Activated CD8-positive, alpha-beta T cell treated with anti-CD3 and anti-CD28 coated beads, Interleukin-2, amount 10 ng/mL, durations not matched to agents 7 days and 5 days (primary cell): Measurements from ENCODE around the gene CHTF18. TPM values are rescaled to one million over a fixed set of nuclear protein-coding genes. Genes with fewer than 3 reads are reported as not detected.
A peak's percentile ranks its signal among the peaks of the same experiment; 100 is the strongest.
"Not testable (repeated sequence)": the region's sequence is repeated elsewhere in the genome, so short reads cannot be mapped to it uniquely, and the experiment has no call there.

Source experiments
- ATAC-seq: fragments of 150-1000 bp; cut with Tn5 transposase; one replicate; pipeline ENCODE4 v1.10.0; 2021; ENCODE audit warnings: moderate library complexity
- CTCF ChIA-PET: fragments of 350-600 bp; sonication (Branson Sonifier 250); formaldehyde crosslinking; loops from one replicate; lab custom pipeline; 2021; ENCODE audit warnings: antibody characterized with exemption; lab: Charles Lee
- POLR2A ChIA-PET: fragments of 350-600 bp; sonication (Branson Sonifier 250); formaldehyde crosslinking; loops from one replicate; lab custom pipeline; 2021; ENCODE audit warnings: antibody characterized with exemption; lab: Charles Lee
- DNase-seq: peaks from one replicate; pipeline ENCODE4 v3.0.0-alpha.2; 2020
- H3K27ac Mint-ChIP-seq: one replicate; pipeline ENCODE4 v1.8.0; 2021; ENCODE audit warnings: mild to moderate bottlenecking, mixed read lengths
- H3K27me3 Mint-ChIP-seq: one replicate; pipeline ENCODE4 v1.8.0; 2021; ENCODE audit warnings: low read depth, mixed read lengths
- H3K36me3 Mint-ChIP-seq: one replicate; pipeline ENCODE4 v1.8.0; 2021; ENCODE audit warnings: low read depth, mixed read lengths
- H3K4me1 Mint-ChIP-seq: one replicate; pipeline ENCODE4 v1.8.0; 2021; ENCODE audit warnings: low read depth, mixed read lengths
- H3K4me3 Mint-ChIP-seq: one replicate; pipeline ENCODE4 v1.8.0; 2021; ENCODE audit warnings: mild to moderate bottlenecking, mixed read lengths
- H3K9me3 Mint-ChIP-seq: one replicate; pipeline ENCODE4 v1.8.0; 2022; ENCODE audit warnings: mixed read lengths; ENCODE audit not compliant: insufficient read depth
- total RNA-seq, 2 experiments: library from RNA; stranded (reverse); gene quantifications; one replicate each; pipeline ENCODE4 v1.2.3, GENCODE V29; 2021

CHTF18 gene
- total RNA-seq = 100 to 1,000 TPM; 102 to 126 TPM

DNA sequence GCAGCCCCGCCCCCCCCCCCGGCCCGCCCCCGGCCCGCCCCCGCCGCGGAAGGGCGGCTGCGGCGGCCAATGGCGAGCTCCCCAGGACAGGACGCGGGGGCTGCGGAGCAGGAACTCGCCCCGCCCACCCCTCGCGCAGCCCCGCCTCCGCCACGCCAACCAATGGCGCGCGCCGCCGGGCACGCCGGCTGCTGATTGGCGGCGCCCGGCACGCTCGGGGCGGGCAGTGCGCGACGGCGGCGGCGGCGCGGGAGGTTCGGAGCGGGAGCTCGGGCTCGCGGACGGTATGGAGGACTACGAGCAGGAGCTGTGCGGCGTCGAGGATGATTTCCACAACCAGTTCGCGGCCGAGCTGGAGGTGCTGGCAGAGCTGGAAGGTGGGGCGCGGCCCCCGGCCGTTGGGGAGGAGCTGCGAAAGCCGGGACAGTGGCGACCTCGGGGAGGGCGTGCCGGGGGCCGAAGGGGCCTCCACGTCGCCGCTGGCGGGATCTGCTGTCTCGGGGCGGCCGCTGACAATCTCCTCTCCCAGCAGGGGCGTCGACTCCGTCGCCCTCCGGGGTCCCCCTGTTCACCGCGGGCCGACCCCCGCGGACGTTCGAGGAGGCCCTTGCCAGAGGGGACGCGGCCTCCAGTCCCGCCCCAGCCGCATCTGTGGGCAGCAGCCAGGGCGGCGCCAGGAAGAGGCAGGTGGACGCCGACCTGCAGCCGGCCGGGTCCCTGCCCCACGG lies at the start of gene CHTF18:
TSS of gene CHTF18 (plus strand) at position 222 of the 728 bp plus-strand sequence. CDS start at position 287, 65 bp downstream.
- peak within 1 kb of the TSS; percentile 85 for H3K27ac Mint-ChIP-seq
- DNase-seq (peak; percentile 94), ATAC-seq (peak; percentile 94)
- H3K36me3 Mint-ChIP-seq = peaks cover 17% of the 10 kb centered on the region
- H3K27me3 Mint-ChIP-seq = no peaks in the 10 kb centered on the region
- POLR2A ChIA-PET = no interaction called here
- peaks cover 23% of the 10 kb centered on the region for H3K4me1 Mint-ChIP-seq
- no peaks in the 10 kb centered on the region for H3K9me3 Mint-ChIP-seq
- CTCF ChIA-PET = interaction anchor here (0.7 to 7.0 kb wide), 3 partner anchors 60 to 77 kb away, joined by 3 to 51 read pairs (median 3); no protein-coding TSS in a partner anchor
- peak within 1 kb of the TSS; percentile 90 for H3K4me3 Mint-ChIP-seq

DNA sequence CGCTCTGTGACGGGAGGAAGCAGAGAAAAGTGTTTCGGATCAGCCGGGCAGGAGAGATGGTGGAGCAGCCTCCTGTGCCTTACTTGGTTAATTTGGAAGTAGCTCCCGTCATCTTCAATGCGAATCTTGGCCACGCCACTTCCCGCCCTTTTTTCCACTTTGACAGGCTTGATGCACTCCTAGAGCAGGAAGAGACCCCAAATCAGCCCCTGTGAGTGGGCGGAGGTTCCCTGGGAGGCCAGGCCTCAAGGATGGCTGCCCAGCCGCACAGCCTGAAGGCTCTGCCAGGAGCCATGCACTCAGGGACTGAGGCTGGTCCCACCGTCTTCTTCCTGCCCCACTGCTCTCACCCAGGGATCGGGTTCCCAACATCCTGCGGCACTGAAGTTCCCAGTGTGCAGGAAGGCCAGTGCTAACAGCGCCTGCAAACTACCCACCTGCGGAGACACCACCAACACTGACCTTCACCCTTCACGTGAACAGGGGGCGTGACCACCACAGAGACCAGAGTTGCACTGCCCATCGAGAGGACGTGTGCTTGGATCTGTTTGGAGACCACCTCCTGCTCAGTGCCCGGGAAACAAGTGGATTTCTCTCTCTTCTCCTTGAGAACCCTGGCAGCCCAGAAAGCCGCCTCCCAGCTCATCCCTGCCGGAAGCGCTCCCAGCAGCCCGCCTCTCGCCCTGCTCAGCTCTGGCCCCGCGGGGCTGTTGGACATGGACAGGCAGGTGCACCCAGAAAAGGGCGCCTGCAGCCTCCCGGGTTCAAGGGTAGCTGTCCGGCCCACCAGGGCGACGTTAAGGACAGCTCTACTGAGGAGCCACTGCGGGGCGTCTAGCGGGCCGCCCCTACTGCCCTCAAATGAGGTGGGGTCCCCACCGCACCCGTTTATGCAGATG lies 48.6 kb upstream of the CHTF18 start:
- Mint-ChIP-seq H3K4me3 (peak overlapping the region; percentile 85), H3K36me3 (peaks cover 19% of the 10 kb centered on the region), H3K9me3 (no peaks in the 10 kb centered on the region), H3K4me1 (peaks cover 36% of the 10 kb centered on the region), H3K27me3 (no peaks in the 10 kb centered on the region), H3K27ac (peak overlapping the region; percentile 71)
- ATAC-seq = peak; percentile 1
- ChIA-PET POLR2A (interaction anchor here (1.5 kb wide), 1 partner anchor 10 kb away, joined by 3 read pairs; no protein-coding TSS in a partner anchor), CTCF (interaction anchor here (0.6 to 3.2 kb wide), 9 partner anchors 8 to 71 kb away, joined by 3 to 16 read pairs (median 4); partner anchors contain the start of gene ANTKMT)
- no peak for DNase-seq

DNA sequence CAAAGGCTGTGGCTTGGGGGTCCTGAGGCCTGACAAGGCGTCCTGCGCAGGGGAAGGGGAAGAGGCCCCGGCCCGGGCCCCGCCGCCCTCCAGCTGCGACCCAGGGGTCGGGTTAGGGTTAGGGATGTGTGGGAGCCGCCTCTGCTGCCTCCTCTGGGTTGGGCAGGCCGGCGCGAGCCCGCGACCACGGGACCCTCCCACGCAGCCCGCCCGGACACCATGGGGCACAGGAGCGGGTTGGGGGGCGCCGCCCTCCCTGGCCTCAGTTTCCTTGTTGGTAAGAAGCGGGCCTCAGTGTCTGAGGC lies 48.0 kb upstream of the CHTF18 start:
- Mint-ChIP-seq H3K4me3 (peak overlapping the region; percentile 85), H3K27me3 (no peaks in the 10 kb centered on the region), H3K36me3 (peaks cover 15% of the 10 kb centered on the region), H3K9me3 (no peaks in the 10 kb centered on the region), H3K27ac (peak overlapping the region; percentile 71), H3K4me1 (peaks cover 32% of the 10 kb centered on the region)
- ATAC-seq = peak; percentile 36
- ChIA-PET CTCF (interaction anchor here (0.6 to 3.2 kb wide), 10 partner anchors 8 to 72 kb away, joined by 3 to 16 read pairs (median 4); partner anchors contain the start of gene ANTKMT), POLR2A (interaction anchor here (1.5 kb wide), 1 partner anchor 10 kb away, joined by 3 read pairs; no protein-coding TSS in a partner anchor)
- no peak for DNase-seq

DNA sequence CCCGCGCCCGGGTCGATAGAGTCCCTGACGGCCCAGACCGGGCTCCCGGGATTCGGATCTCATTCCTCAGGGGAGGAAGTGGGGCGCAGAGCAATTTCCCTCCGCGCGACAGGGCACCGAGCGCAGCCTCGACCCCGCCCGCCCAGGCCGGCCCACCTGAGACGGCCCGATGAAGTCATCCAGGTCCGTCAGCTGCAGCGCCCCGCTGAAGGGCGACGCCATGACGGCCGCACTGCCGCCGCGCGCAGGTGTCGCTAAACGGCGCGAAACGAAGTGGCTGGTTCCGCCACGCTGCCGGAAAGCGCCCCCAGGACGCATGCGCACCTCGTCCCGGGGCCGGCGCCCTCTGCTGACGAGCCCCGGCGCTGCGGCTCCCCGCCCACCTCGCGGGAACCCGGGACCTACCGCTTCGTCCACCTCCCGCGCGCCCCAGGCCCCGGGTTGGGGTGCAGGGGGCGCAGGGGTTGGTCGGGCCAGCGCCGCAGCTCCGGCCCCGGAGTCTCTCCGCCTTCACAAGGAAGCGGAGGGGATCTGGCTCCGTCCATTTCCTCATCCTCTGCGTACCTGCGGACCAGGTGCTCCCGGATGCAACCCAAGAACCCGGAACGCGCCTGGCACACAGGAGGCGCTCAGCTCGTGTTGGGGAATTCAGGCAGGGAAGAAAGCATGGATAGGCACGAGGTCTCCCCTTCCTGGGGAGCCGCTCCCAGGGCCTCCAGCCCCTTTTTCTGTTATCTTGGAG lies 47.5 kb upstream of the CHTF18 start, which contains the start of gene CIAO3:
TSS of gene CIAO3 (minus strand) at position 234 of the 742 bp plus-strand sequence. CDS start at position 222, 12 bp downstream.
- POLR2A ChIA-PET = interaction anchor here (1.5 kb wide), 1 partner anchor 11 kb away, joined by 3 read pairs; no protein-coding TSS in a partner anchor
- DNase-seq = peak; percentile 93
- ATAC-seq = peak; percentile 95
- H3K4me3 Mint-ChIP-seq = peak within 1 kb of the TSS; percentile 85
- H3K27me3 Mint-ChIP-seq = no peaks in the 10 kb centered on the region
- no peaks in the 10 kb centered on the region for H3K9me3 Mint-ChIP-seq
- peaks cover 12% of the 10 kb centered on the region for H3K36me3 Mint-ChIP-seq
- CTCF ChIA-PET = interaction anchor here (0.6 to 3.2 kb wide), 10 partner anchors 9 to 72 kb away, joined by 3 to 16 read pairs (median 4); partner anchors contain the start of gene ANTKMT
- peak within 1 kb of the TSS; percentile 71 for H3K27ac Mint-ChIP-seq
- H3K4me1 Mint-ChIP-seq = peaks cover 29% of the 10 kb centered on the region

DNA sequence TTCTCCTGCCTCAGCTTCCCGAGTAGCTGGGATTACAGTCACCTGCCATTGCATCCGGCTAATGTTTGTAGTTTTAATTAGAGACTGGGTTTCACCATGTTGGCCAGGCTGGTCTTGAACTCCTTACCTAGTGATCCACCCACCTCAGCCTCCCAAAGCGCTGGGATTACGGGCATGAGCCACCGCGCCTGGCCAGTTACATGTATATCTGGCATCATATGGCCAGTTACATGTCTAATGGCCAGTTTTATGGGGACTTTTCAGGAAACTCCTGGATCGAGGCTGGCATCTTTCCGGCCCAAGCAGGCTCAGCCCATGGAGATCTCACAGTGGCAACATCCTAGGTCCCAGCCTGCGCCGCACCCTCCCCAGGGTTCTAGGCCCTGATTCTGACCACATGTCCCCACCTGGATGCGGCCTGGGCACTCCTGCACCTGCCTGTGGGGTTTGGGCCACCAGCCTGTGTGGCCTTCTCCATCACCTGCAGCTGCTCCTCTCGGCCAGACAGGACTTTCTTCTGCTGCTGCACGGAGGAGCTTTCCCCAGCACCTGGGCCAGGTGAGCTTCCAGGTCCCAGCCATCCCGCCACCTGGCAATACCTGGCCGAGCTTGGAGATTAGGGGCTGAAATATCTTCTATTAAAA lies 46.3 kb upstream of the CHTF18 start:
- no peak overlapping the region for H3K27ac Mint-ChIP-seq
- ATAC-seq = no peak
- CTCF ChIA-PET = interaction anchor here (1.0 to 3.2 kb wide), 7 partner anchors 9 to 44 kb away, joined by 3 to 16 read pairs (median 9); partner anchors contain the start of gene ANTKMT
- no peak for DNase-seq
- POLR2A ChIA-PET = no interaction called here
- peak overlapping the region; percentile 76 for H3K4me3 Mint-ChIP-seq
- peaks cover 24% of the 10 kb centered on the region for H3K4me1 Mint-ChIP-seq
- no peaks in the 10 kb centered on the region for H3K27me3 Mint-ChIP-seq
- H3K9me3 Mint-ChIP-seq = no peaks in the 10 kb centered on the region
- H3K36me3 Mint-ChIP-seq = peaks cover 9% of the 10 kb centered on the region

DNA sequence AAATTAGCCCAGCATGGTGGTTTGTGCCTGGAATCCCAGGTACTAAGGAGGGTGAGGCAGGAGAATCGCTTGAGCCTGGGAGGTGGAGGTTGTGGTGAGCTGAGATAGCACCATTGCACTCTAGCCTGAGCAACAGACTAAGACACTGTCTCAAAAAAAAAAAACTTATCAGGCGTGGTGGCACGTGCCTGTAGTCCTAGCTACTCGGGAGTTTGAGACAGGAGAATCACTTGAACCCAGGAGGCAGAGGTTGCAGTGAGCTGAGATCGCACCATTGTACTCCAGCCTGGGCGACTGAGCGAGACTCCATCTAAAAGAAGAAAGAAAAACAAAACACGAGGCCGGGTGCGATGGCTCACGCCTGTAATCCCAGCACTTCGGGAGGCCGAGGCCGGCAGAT lies 45.5 kb upstream of the CHTF18 start:
- H3K4me3 Mint-ChIP-seq, H3K27ac Mint-ChIP-seq, POLR2A ChIA-PET, DNase-seq, ATAC-seq, H3K9me3 Mint-ChIP-seq, H3K27me3 Mint-ChIP-seq, H3K36me3 Mint-ChIP-seq: not testable (repeated sequence)
- CTCF ChIA-PET = interaction anchor here (1.0 to 3.2 kb wide), 5 partner anchors 8 to 43 kb away, joined by 3 to 15 read pairs (median 3); no protein-coding TSS in a partner anchor
- peaks cover 19% of the 10 kb centered on the region for H3K4me1 Mint-ChIP-seq

DNA sequence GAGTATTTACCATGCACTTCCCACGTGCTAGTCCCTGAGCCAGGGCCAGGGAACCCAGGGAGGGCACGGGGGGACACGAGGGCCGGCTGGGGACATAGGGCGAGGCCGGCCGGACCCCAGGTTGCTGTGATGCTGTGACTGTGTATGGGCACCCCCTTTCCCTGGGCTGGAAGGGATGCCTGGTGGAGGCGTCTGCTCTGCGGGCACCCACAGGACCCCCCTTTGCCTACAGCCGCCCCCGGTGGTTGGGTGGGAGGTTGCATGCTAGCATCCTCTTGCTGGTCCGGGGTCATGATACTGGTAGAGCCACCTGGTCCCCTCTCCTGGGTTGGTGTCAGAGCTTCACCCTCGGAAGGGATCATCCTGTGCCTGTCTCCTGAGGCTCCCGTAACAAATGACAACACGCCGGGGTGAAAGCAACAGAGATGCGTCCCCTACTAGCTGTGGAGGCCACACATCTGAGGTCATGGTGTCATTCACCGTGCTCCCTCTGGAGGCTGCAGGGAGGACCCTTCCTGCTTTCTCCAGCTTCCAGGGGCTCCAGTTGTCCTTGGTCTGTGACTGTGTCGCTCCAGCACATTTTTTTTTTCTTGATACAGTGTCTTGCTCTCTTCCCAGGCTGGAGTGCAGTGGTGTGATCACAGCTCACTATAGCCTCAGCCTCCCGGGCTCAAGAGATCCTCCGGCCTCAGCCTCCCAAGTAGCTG lies 44.5 kb upstream of the CHTF18 start:
- no peak for ATAC-seq
- Mint-ChIP-seq H3K36me3 (peaks cover 4% of the 10 kb centered on the region), H3K4me1 (peaks cover 14% of the 10 kb centered on the region), H3K9me3 (no peaks in the 10 kb centered on the region), H3K27me3 (no peaks in the 10 kb centered on the region), H3K4me3 (no peak overlapping the region), H3K27ac (no peak overlapping the region)
- CTCF ChIA-PET = interaction anchor here (0.6 to 1.8 kb wide), 4 partner anchors 13 to 28 kb away, joined by 3 to 5 read pairs (median 3); no protein-coding TSS in a partner anchor
- no peak for DNase-seq
- POLR2A ChIA-PET = no interaction called here

DNA sequence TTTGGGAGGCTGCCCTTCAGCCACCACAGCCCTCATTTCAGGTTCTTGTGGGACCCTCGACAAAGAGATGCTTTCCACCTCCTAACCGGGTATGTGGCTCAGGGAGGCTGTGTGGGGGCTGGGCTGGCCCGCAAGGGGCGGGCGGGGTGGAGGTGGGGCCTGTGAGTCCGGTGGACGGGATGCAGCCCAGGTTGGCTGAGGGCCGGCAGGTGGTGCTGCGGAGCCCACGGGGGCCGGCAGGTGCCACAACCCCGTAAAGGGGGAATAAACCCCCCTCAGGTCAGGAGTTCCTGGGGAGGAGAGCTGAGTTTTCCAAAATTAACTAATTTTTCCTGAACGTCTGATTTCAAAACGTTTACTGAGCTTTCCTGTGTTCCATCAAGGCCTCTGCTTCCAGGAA lies 42.7 kb upstream of the CHTF18 start:
- Mint-ChIP-seq H3K4me3 (no peak overlapping the region), H3K9me3 (no peaks in the 10 kb centered on the region), H3K27me3 (no peaks in the 10 kb centered on the region), H3K27ac (no peak overlapping the region), H3K4me1 (peaks cover 3% of the 10 kb centered on the region), H3K36me3 (no peaks in the 10 kb centered on the region)
- ATAC-seq (no peak), DNase-seq (no peak)
- ChIA-PET POLR2A (no interaction called here), CTCF (interaction anchor here (1.3 to 1.8 kb wide), 2 partner anchors 30 to 39 kb away, joined by 3 to 6 read pairs; partner anchors contain the start of gene METRN)

DNA sequence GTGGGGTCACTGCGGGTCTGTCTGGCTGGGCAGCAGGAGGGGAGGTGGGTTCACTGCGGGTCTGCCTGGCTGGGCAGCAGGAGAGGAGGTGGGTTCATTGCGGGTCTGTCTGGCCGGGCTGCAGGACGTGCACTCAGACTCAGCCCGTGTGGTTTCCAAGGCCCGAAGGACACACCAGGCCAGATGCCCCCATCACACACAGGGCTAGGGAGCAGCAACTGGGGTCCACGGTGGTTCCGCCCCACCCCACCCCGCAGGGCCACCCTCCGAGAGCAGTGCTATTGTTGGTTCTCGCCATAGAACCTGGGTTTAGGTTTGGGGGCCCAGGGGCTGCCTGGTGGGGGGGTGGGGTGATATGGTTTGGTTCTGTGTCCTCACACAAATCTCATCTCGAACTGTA lies 41.8 kb upstream of the CHTF18 start:
- no peaks in the 10 kb centered on the region for H3K36me3 Mint-ChIP-seq
- H3K27me3 Mint-ChIP-seq = no peaks in the 10 kb centered on the region
- CTCF ChIA-PET = no interaction called here
- POLR2A ChIA-PET = no interaction called here
- ATAC-seq (no peak), DNase-seq (no peak)
- H3K27ac Mint-ChIP-seq = no peak overlapping the region
- H3K9me3 Mint-ChIP-seq = no peaks in the 10 kb centered on the region
- H3K4me1 Mint-ChIP-seq = peaks cover 3% of the 10 kb centered on the region
- H3K4me3 Mint-ChIP-seq = no peak overlapping the region
